Naive thymus-derived CD4-positive, alpha-beta T cell (primary cell): ENCODE measurements around the gene TRAF2. TPM values are rescaled to one million over a fixed set of nuclear protein-coding genes. Genes with fewer than 3 reads are reported as not detected.

ENCODE experiments used
- ATAC-seq: fragments of 150-1000 bp; cut with Tn5 transposase; 2 replicates; pipeline ENCODE4 v1.10.0; 2021; ENCODE audit warnings: mild to moderate bottlenecking, moderate library complexity
- CTCF ChIA-PET: fragments of 350-600 bp; sonication (Branson Sonifier 250); formaldehyde crosslinking; loops from one replicate; lab custom pipeline; 2021; ENCODE audit warnings: antibody characterized with exemption; lab: Charles Lee
- POLR2A ChIA-PET: fragments of 350-600 bp; sonication (Branson Sonifier 250); formaldehyde crosslinking; loops from one replicate; lab custom pipeline; 2021; ENCODE audit warnings: antibody characterized with exemption, inconsistent platforms; lab: Charles Lee
- DNase-seq, 9 donors: peaks; one replicate each; pipeline versions ENCODE4 v3.0.0 to v3.0.0-alpha.2; 2020 to 2022; ENCODE audit warnings: mixed read lengths in 1 of 9
- H3K27ac ChIP-seq: one replicate; pipeline ENCODE4 v1.7.0; 2013; ENCODE audit warnings: mild to moderate bottlenecking, low read depth, low read length, moderate library complexity
- H3K27me3 ChIP-seq, 2 donors: one replicate each; pipeline ENCODE4 v1.7.0; 2013; ENCODE audit warnings: low read length in 2 of 2, mild to moderate bottlenecking in 2 of 2, moderate library complexity in 2 of 2; ENCODE audit not compliant: control insufficient read depth in 2 of 2, insufficient read depth in 2 of 2
- H3K36me3 ChIP-seq, 3 experiments: 1 replicate in 2 of 3; 2 replicates in 1 of 3; pipeline ENCODE4 v1.7.0; 2013; ENCODE audit warnings: low read length in 3 of 3, mild to moderate bottlenecking in 3 of 3, moderate library complexity in 1 of 3; ENCODE audit not compliant: insufficient read depth in 3 of 3, control insufficient read depth in 2 of 3
- H3K4me1 ChIP-seq, 2 donors: one replicate each; pipeline ENCODE4 v1.7.0; 2013; ENCODE audit warnings: low read length in 2 of 2, mild to moderate bottlenecking in 2 of 2, moderate library complexity in 1 of 2; ENCODE audit not compliant: control insufficient read depth in 2 of 2, insufficient read depth in 2 of 2
- H3K4me3 ChIP-seq: 2 replicates; pipeline ENCODE4 v1.7.0; 2013; ENCODE audit warnings: mild to moderate bottlenecking, low read length
- H3K9me3 ChIP-seq, 3 experiments: 1 replicate in 2 of 3; 2 replicates in 1 of 3; pipeline ENCODE4 v1.7.0; 2013; ENCODE audit warnings: low read length in 3 of 3; ENCODE audit not compliant: control insufficient read depth in 2 of 3
- H3K27ac Mint-ChIP-seq, 9 donors: one replicate each; pipeline ENCODE4 v1.8.0; 2020 to 2022; ENCODE audit warnings: mixed read lengths in 9 of 9, mild to moderate bottlenecking in 8 of 9, moderate library complexity in 5 of 9, inconsistent platforms in 2 of 9
- H3K27me3 Mint-ChIP-seq, 5 donors: one replicate each; pipeline ENCODE4 v1.8.0; 2021 to 2022; ENCODE audit warnings: mixed read lengths in 5 of 5, mild to moderate bottlenecking in 1 of 5
- H3K36me3 Mint-ChIP-seq, 5 donors: one replicate each; pipeline ENCODE4 v1.8.0; 2020 to 2022; ENCODE audit warnings: mixed read lengths in 5 of 5, mild to moderate bottlenecking in 3 of 5, inconsistent platforms in 1 of 5
- H3K4me1 Mint-ChIP-seq, 7 donors: one replicate each; pipeline ENCODE4 v1.8.0; 2020 to 2022; ENCODE audit warnings: mixed read lengths in 7 of 7, mild to moderate bottlenecking in 3 of 7, inconsistent platforms in 1 of 7
- H3K4me3 Mint-ChIP-seq, 10 donors: one replicate each; pipeline ENCODE4 v1.8.0; 2020 to 2022; ENCODE audit warnings: mild to moderate bottlenecking in 10 of 10, mixed read lengths in 10 of 10, moderate library complexity in 6 of 10, inconsistent platforms in 2 of 10
- H3K9me3 Mint-ChIP-seq, 11 donors: one replicate each; pipeline ENCODE4 v1.8.0; 2020 to 2022; ENCODE audit warnings: mixed read lengths in 11 of 11, mild to moderate bottlenecking in 4 of 11, inconsistent platforms in 1 of 11, moderate library complexity in 1 of 11
- intact Hi-C, 2 donors: fragments of 100-400 bp; cut with micrococcal nuclease; formaldehyde crosslinking; loops; one replicate each; pipeline ENCODE4 v1.15.1; 2023
- polyA plus RNA-seq, 2 donors: library from polyadenylated mRNA; unstranded; fragments of 300-500 nt; fragmentation: Illumina TruSeq; gene quantifications; one replicate each; pipeline ENCODE4 v1.2.3, GENCODE V29; 2021
- total RNA-seq, 6 experiments: library from RNA in 5 of 6; stranded (reverse) in 5 of 6; gene quantifications; 1 replicate in 5 of 6; 2 replicates in 1 of 6; pipeline ENCODE4 v1.2.3 and lab custom pipeline; 2021 to 2026

TRAF2 gene
- total and polyA plus RNA-seq, 7 experiments from 2014 or later, result 11.9 to 72.8 (median 29.1) TPM

GRCh38 chr9:136921307-136921706, 35.0 kb downstream of the TRAF2 start:
- H3K4me3 ChIP-seq, result no peak overlapping the region
- Mint-ChIP-seq H3K4me1 (peaks cover 0 to 13% (median 5%) of the 10 kb centered on the region in 7 donors), H3K27me3 (no peaks in the 10 kb centered on the region), H3K9me3 (no peaks in the 10 kb centered on the region), H3K36me3 (peaks cover 0 to 24% (median 9%) of the 10 kb centered on the region in 5 donors), H3K4me3 (no peak overlapping the region), H3K27ac (no peak overlapping the region)
- ATAC-seq (no peak), DNase-seq (no peak)
- no peaks in the 10 kb centered on the region for H3K9me3 ChIP-seq
- H3K27ac ChIP-seq, result no peak overlapping the region
- ChIA-PET POLR2A (interaction anchor here (0.6 to 1.0 kb wide), 2 partner anchors 15 to 25 kb away, joined by 3 read pairs; no protein-coding TSS in a partner anchor), CTCF (no interaction called here)
- no peaks in the 10 kb centered on the region for H3K4me1 ChIP-seq
- intact Hi-C loops, result no loop called here
- peaks cover 5 to 77% (median 24%) of the 10 kb centered on the region in 3 experiments for H3K36me3 ChIP-seq
- no peaks in the 10 kb centered on the region for H3K27me3 ChIP-seq

- no peak for ATAC-seq
Measured at GRCh38 chr9:136921718-136922117, 35.4 kb downstream of the TRAF2 start.

DNA sequence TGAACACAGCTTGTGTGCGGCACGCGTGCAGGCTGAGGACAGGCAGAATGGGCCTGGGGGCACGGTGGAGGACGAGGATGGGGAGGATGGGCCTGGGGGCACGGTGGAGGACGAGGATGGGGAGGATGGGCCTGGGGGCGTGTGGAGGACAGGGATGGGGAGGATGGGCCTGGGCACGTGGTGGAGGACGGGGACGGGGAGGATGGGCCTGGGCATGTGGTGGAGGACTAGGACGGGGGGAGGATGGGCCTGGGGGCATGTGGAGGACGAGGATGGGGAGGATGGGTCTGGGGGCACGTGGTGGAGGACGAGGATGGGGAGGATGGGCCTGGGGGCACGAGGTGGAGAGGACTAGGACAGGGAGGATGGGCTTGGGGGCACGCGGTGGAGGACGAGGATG, 36.2 kb downstream of the TRAF2 start:
- ChIA-PET CTCF (no interaction called here), POLR2A (interaction anchor here (0.9 kb wide), 1 partner anchor 25 kb away, joined by 3 read pairs; no protein-coding TSS in a partner anchor)
- no peaks in the 10 kb centered on the region for H3K27me3 Mint-ChIP-seq
- ATAC-seq (no peak), DNase-seq (no peak)
- H3K4me3 Mint-ChIP-seq, result no peak overlapping the region
- Histone ChIP-seq H3K27ac (no peak overlapping the region), H3K36me3 (peaks cover 5 to 77% (median 16%) of the 10 kb centered on the region in 3 experiments), H3K4me3 (no peak overlapping the region), H3K9me3 (no peaks in the 10 kb centered on the region), H3K27me3 (no peaks in the 10 kb centered on the region), H3K4me1 (no peaks in the 10 kb centered on the region)
- peak overlapping the region in 1 of 9 donors; percentile 55 for H3K27ac Mint-ChIP-seq
- intact Hi-C loops, result no loop called here
- no peaks in the 10 kb centered on the region for H3K9me3 Mint-ChIP-seq
- H3K36me3 Mint-ChIP-seq, result peaks cover 0 to 18% (median 4%) of the 10 kb centered on the region in 5 donors
- peaks cover 0 to 8% (median 5%) of the 10 kb centered on the region in 7 donors for H3K4me1 Mint-ChIP-seq

More at GRCh38 chr9:136921718-136922117, 35.4 kb downstream of the TRAF2 start:
- H3K27ac Mint-ChIP-seq, result peak overlapping the region in 3 of 9 donors; percentile 3 to 54 (median 19)
- H3K4me1 ChIP-seq, result no peaks in the 10 kb centered on the region
- intact Hi-C loops, result no loop called here
- DNase-seq, result no peak
- no peaks in the 10 kb centered on the region for H3K27me3 Mint-ChIP-seq
- H3K4me3 Mint-ChIP-seq, result no peak overlapping the region
- H3K4me3 ChIP-seq, result no peak overlapping the region
- POLR2A ChIA-PET, result interaction anchor here (0.6 to 1.0 kb wide), 3 partner anchors 16 to 26 kb away, joined by 3 read pairs; no protein-coding TSS in a partner anchor
- H3K36me3 Mint-ChIP-seq, result peaks cover 0 to 24% (median 9%) of the 10 kb centered on the region in 5 donors
- peaks cover 0 to 13% (median 5%) of the 10 kb centered on the region in 7 donors for H3K4me1 Mint-ChIP-seq
- H3K9me3 ChIP-seq, result no peaks in the 10 kb centered on the region
- no peaks in the 10 kb centered on the region for H3K9me3 Mint-ChIP-seq
- H3K27ac ChIP-seq, result no peak overlapping the region
- CTCF ChIA-PET, result no interaction called here
- H3K36me3 ChIP-seq, result peaks cover 5 to 77% (median 22%) of the 10 kb centered on the region in 3 experiments
- H3K27me3 ChIP-seq, result no peaks in the 10 kb centered on the region

- Mint-ChIP-seq H3K27ac (no peak overlapping the region), H3K27me3 (no peaks in the 10 kb centered on the region), H3K4me3 (no peak overlapping the region), H3K9me3 (no peaks in the 10 kb centered on the region), H3K4me1 (peaks cover 0 to 12% (median 7%) of the 10 kb centered on the region in 7 donors), H3K36me3 (peaks cover 0 to 20% (median 8%) of the 10 kb centered on the region in 5 donors)
- DNase-seq (no peak), ATAC-seq (no peak)
- no peak overlapping the region for H3K27ac ChIP-seq
- intact Hi-C loops, result no loop called here
- no peak overlapping the region for H3K4me3 ChIP-seq
- H3K27me3 ChIP-seq, result no peaks in the 10 kb centered on the region
- ChIA-PET CTCF (interaction anchor here (0.6 kb wide), 1 partner anchor 69 kb away, joined by 3 read pairs; no protein-coding TSS in a partner anchor), POLR2A (no interaction called here)
- H3K9me3 ChIP-seq, result no peaks in the 10 kb centered on the region
- H3K36me3 ChIP-seq, result peaks cover 5 to 73% (median 14%) of the 10 kb centered on the region in 3 experiments
- H3K4me1 ChIP-seq, result no peaks in the 10 kb centered on the region
Measured at GRCh38 chr9:136923881-136924280, 37.6 kb downstream of the TRAF2 start.

DNA sequence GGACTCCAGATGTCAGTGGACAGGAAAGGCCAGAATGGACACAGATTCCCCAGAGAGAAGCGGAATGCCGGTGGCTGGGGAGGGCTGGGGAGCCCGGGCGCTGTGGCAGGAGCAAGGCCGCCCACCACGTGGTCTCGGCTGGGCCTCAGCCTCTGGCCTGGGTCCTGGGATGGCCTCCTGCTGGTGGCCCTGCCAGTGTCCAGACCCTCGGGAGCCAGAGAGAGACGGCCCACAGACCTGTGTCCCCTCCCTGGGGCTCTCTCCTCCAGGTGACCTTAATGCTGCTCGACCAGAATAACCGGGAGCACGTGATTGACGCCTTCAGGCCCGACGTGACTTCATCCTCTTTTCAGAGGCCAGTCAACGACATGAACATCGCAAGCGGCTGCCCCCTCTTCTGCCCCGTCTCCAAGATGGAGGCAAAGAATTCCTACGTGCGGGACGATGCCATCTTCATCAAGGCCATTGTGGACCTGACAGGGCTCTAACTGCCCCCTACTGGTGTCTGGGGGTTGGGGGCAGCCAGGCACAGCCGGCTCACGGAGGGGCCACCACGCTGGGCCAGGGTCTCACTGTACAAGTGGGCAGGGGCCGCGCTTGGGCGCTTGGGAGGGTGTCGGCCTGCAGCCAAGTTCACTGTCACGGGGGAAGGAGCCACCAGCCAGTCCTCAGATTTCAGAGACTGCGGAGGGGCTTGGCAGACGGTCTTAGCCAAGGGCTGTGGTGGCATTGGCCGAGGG, 39.3 kb downstream of the TRAF2 start:
- no peak for DNase-seq
- CTCF ChIA-PET, result interaction anchor here (0.5 kb wide), 1 partner anchor 108 kb away, joined by 3 read pairs; no protein-coding TSS in a partner anchor

DNA sequence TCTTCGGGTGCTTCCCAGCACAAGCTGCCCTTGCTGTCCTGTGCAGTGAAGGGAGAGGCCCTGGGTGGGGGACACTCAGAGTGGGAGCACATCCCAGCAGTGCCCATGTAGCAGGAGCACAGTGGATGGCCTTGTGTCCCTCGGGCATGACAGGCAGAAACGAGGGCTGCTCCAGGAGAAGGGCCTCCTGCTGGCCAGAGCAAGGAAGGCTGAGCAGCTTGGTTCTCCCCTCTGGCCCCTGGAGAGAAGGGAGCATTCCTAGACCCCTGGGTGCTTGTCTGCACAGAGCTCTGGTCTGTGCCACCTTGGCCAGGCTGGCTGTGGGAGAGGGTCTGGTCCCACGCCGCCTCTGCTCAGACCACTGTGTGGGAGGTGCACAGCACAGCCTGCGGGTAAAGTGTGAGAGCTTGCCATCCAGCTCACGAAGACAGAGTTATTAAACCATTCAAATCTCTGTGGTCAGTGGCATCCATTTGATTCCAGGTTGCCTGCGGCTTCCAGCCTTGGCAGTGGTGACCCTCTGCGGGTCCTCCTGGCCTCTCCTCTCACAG, 39.9 kb downstream of the TRAF2 start:
- Mint-ChIP-seq H3K4me1 (peaks cover 0 to 10% (median 6%) of the 10 kb centered on the region in 7 donors), H3K9me3 (no peaks in the 10 kb centered on the region), H3K36me3 (peaks cover 0 to 20% (median 6%) of the 10 kb centered on the region in 5 donors), H3K27ac (no peak overlapping the region), H3K27me3 (no peaks in the 10 kb centered on the region), H3K4me3 (no peak overlapping the region)
- Histone ChIP-seq H3K36me3 (peaks cover 0 to 54% (median 3%) of the 10 kb centered on the region in 3 experiments), H3K9me3 (no peaks in the 10 kb centered on the region), H3K4me1 (no peaks in the 10 kb centered on the region), H3K27ac (no peak overlapping the region), H3K4me3 (no peak overlapping the region), H3K27me3 (no peaks in the 10 kb centered on the region)
- intact Hi-C loops, result no loop called here
- CTCF ChIA-PET, result interaction anchor here (0.5 kb wide), 1 partner anchor 109 kb away, joined by 3 read pairs; no protein-coding TSS in a partner anchor
- ATAC-seq (peak; percentile 18), DNase-seq (no peak)
- POLR2A ChIA-PET, result no interaction called here

More for the DNA sequence above, 39.3 kb downstream of the TRAF2 start:
- intact Hi-C loops, result no loop called here
- no peaks in the 10 kb centered on the region for H3K27me3 ChIP-seq
- POLR2A ChIA-PET, result no interaction called here
- H3K36me3 ChIP-seq, result peaks cover 3 to 60% (median 7%) of the 10 kb centered on the region in 3 experiments
- H3K36me3 Mint-ChIP-seq, result peaks cover 0 to 17% (median 6%) of the 10 kb centered on the region in 5 donors
- H3K27ac Mint-ChIP-seq, result peak overlapping the region in 2 of 9 donors; percentile 38 to 51
- no peak overlapping the region for H3K4me3 Mint-ChIP-seq
- no peak for ATAC-seq
- H3K27ac ChIP-seq, result no peak overlapping the region
- no peaks in the 10 kb centered on the region for H3K9me3 Mint-ChIP-seq
- no peaks in the 10 kb centered on the region for H3K4me1 ChIP-seq
- H3K27me3 Mint-ChIP-seq, result no peaks in the 10 kb centered on the region
- H3K9me3 ChIP-seq, result no peaks in the 10 kb centered on the region
- no peak overlapping the region for H3K4me3 ChIP-seq
- H3K4me1 Mint-ChIP-seq, result peaks cover 0 to 10% (median 7%) of the 10 kb centered on the region in 7 donors
